Neural cell (in vitro differentiated cells): ENCODE data around the gene OGDH. TPM values are rescaled to one million over a fixed set of nuclear protein-coding genes. Genes with fewer than 3 reads are reported as not detected.

Source experiments
- H2AFZ ChIP-seq: fragments of 200-600, 300-800 bp; sonication (generic), shearing (Covaris generic); 2 replicates; pipeline ENCODE4 v1.6.0; 2014; ENCODE audit warnings: low read depth, mild to moderate bottlenecking, antibody characterized with exemption, low read length, moderate library complexity
- H3F3A ChIP-seq: fragments of 200-600 bp; shearing (Covaris generic); 2 replicates; pipeline ENCODE4 v1.6.1; 2016; ENCODE audit warnings: mild to moderate bottlenecking, moderate library complexity, mixed read lengths, antibody characterized with exemption, low read length; ENCODE audit not compliant: insufficient read depth, poor library complexity, severe bottlenecking
- H3K27ac ChIP-seq: fragments of 200-600, 300-800 bp; sonication (generic), shearing (Covaris generic); 2 replicates; pipeline ENCODE4 v1.5.1; 2014; ENCODE audit warnings: mild to moderate bottlenecking, low read length, moderate library complexity
- H3K27me3 ChIP-seq: fragments of 300-800, 200-600 bp; sonication (generic), shearing (Covaris generic); 2 replicates; pipeline ENCODE4 v1.6.0; 2014; ENCODE audit warnings: mild to moderate bottlenecking, low read depth, low read length, moderate library complexity; ENCODE audit not compliant: insufficient read depth
- H3K36me3 ChIP-seq: fragments of 300-800, 200-600 bp; sonication (generic), shearing (Covaris generic); 2 replicates; pipeline ENCODE4 v1.5.1; 2014; ENCODE audit warnings: mild to moderate bottlenecking, antibody characterized with exemption, low read length, moderate library complexity; ENCODE audit not compliant: insufficient read depth
- H3K4me2 ChIP-seq: fragments of 300-800, 200-600 bp; sonication (generic), shearing (Covaris generic); 2 replicates; pipeline ENCODE4 v1.6.0; 2014; ENCODE audit warnings: mild to moderate bottlenecking, low read length
- H3K4me3 ChIP-seq: fragments of 300-800, 200-600 bp; sonication (generic), shearing (Covaris generic); 2 replicates; pipeline ENCODE4 v1.5.1; 2014; ENCODE audit warnings: mild to moderate bottlenecking, low read length, moderate library complexity
- H3K79me2 ChIP-seq: fragments of 200-600 bp; shearing (Covaris generic); replicated peaks from 2 replicates; pipeline ENCODE4 v1.6.0; 2014; ENCODE audit warnings: mild to moderate bottlenecking, low read length, moderate library complexity; ENCODE audit not compliant: insufficient read depth
- H3K9ac ChIP-seq: fragments of 300-800, 200-600 bp; sonication (generic), shearing (Covaris generic); 2 replicates; pipeline ENCODE4 v1.6.1; 2016; ENCODE audit warnings: mild to moderate bottlenecking, low read length, mixed read lengths
- H3K9me2 ChIP-seq: fragments of 200-600 bp; shearing (Covaris generic); 2 replicates; pipeline ENCODE4 v1.6.1; 2016; ENCODE audit warnings: mild to moderate bottlenecking, low read length, mixed read lengths; ENCODE audit not compliant: insufficient read depth
- H3K9me3 ChIP-seq: fragments of 200-600, 300-800 bp; sonication (generic), shearing (Covaris generic); 2 replicates; pipeline ENCODE4 v1.6.1; 2016; ENCODE audit warnings: mild to moderate bottlenecking, mixed run types, low read length, moderate library complexity, mixed read lengths
- H4K20me1 ChIP-seq: fragments of 200-600 bp; shearing (Covaris generic); 2 replicates; pipeline ENCODE4 v1.6.1; 2016; ENCODE audit warnings: mild to moderate bottlenecking, mixed run types; ENCODE audit not compliant: insufficient read depth
- EP300 ChIP-seq: fragments of 450-650 bp; conservative IDR thresholded peaks from 2 replicates; pipeline ENCODE4 v1.6.1; 2014; ENCODE audit warnings: antibody characterized with exemption, mild to moderate bottlenecking, moderate library complexity; ENCODE audit not compliant: poor library complexity, severe bottlenecking
- EZH2 ChIP-seq: fragments of 200-600, 300-800 bp; shearing (Covaris generic), sonication (generic); IDR thresholded peaks from 2 replicates; pipeline ENCODE4 v1.6.1; 2014; ENCODE audit warnings: antibody characterized with exemption, low read length, borderline replicate concordance, mild to moderate bottlenecking; ENCODE audit not compliant: insufficient read depth, poor library complexity, severe bottlenecking
- MXI1 ChIP-seq: fragments of 450-650 bp; conservative IDR thresholded peaks from 2 replicates; pipeline ENCODE4 v1.6.1; 2014; ENCODE audit warnings: antibody characterized with exemption, mild to moderate bottlenecking; ENCODE audit not compliant: poor library complexity, severe bottlenecking
- POLR2AphosphoS5 ChIP-seq: IDR thresholded peaks from 2 replicates; pipeline ENCODE4 v1.6.1; 2012
- RAD21 ChIP-seq: fragments of 450-650 bp; conservative IDR thresholded peaks from 2 replicates; pipeline ENCODE4 v1.6.1; 2014; ENCODE audit warnings: antibody characterized with exemption, mild to moderate bottlenecking, moderate library complexity
- TAF1 ChIP-seq: IDR thresholded peaks from 2 replicates; pipeline ENCODE4 v1.6.1; 2012; ENCODE audit warnings: low read depth
- polyA plus RNA-seq: library from polyadenylated mRNA; depleted of rRNA; stranded (reverse); fragments of >200 nt; gene quantifications from 2 replicates; pipeline ENCODE4 v1.2.3, GENCODE V29; 2014
- TF ChIP-seq, protein P1 (sequence below): fragments of 450-650 bp; IDR thresholded peaks from 2 replicates; pipeline ENCODE4 v1.5.1; 2014; ENCODE audit warnings: antibody characterized with exemption, mild to moderate bottlenecking, moderate library complexity; ENCODE audit not compliant: poor library complexity, severe bottlenecking
- TF ChIP-seq, protein P2 (sequence below): IDR thresholded peaks from 2 replicates; pipeline ENCODE4 v1.6.1; 2012; ENCODE audit warnings: borderline replicate concordance

Gene OGDH
- polyA plus RNA-seq, 1 donor from 2014 or later, result 16.9 TPM

DNA sequence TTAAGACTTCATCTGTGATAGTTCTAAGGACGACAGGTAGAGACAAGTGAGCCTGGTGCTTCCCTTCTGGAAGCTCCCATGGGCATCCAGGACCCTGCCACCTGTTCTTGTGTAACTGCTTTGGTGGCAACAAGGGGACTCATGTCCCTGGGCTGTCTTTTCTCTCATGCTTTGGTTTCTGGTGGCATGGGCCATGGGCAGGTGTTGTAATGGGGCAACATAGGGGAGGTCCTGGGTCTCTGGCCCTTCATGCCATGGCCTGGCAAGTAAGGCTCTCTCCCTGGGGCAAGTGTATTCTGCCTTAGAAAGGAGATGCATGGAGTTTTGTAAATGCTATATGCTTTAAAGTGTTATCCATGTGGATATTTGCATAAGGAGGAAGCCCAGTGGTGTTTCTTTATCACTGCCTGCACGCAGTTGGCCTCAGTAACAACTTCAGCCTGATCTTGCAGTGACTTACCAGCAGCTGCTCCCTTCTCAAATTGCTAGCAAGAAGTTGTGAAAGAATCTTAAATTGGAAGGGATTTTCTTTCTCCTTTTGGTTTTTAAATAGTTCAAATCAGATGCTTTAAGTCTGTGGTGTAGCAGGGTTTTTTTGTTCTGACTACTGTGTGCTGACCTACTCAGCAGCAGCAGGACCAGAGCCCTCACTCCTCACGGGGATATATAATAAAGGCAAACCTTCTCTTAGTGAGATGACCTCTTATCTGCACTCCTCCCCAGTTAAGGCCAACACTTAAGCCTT lies 39.9 kb downstream of the OGDH start:
- Histone ChIP-seq H3K36me3 (no peaks in the 10 kb centered on the region), H3K9ac (no peak overlapping the region), H3K9me3 (no peaks in the 10 kb centered on the region), H3K27me3 (no peaks in the 10 kb centered on the region), H3F3A (no peaks in the 10 kb centered on the region), H3K9me2 (no peaks in the 10 kb centered on the region), H3K4me2 (no peak overlapping the region), H2AFZ (no peak overlapping the region), H3K79me2 (no peaks in the 10 kb centered on the region), H4K20me1 (no peaks in the 10 kb centered on the region), H3K27ac (no peak overlapping the region), H3K4me3 (no peak overlapping the region)
- TF ChIP-seq MXI1 (no peak), EZH2 (no peak)

DNA sequence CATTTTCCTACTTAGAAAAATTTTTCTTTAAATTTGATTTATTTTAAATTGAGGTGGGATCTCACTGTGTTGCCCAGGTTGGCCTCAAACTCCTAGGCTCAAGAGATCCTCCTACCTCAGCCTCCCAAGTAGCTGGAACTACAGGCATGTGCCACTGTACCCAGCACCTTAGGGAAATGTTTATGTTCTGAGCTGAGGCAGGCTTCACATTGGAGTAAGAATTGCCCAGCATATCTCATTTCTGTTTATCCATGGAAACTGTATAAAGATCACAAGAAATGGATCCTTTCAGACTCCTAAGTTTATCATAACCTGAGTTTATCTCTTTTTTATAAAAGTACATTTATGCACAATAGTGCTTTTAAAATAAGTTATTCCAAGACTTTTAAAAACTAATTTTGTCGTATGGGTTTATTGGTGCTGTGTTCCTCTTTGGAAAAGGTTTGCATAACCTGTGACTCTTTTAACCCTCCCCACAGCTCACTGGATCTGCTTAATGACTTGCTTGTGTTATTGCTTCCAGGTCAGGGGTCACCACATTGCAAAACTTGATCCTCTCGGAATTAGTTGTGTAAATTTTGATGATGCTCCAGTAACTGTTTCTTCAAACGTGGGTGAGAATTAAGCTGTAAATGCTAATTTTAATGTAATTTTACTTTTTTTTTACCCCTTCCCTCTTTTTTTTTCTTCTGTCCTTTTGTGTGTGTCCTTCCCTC lies 40.7 kb downstream of the OGDH start:
- TF ChIP-seq MXI1 (no peak), TAF1 (no peak), POLR2AphosphoS5 (no peak), EP300 (no peak), RAD21 (no peak)
- TF ChIP-seq, protein P1, sequence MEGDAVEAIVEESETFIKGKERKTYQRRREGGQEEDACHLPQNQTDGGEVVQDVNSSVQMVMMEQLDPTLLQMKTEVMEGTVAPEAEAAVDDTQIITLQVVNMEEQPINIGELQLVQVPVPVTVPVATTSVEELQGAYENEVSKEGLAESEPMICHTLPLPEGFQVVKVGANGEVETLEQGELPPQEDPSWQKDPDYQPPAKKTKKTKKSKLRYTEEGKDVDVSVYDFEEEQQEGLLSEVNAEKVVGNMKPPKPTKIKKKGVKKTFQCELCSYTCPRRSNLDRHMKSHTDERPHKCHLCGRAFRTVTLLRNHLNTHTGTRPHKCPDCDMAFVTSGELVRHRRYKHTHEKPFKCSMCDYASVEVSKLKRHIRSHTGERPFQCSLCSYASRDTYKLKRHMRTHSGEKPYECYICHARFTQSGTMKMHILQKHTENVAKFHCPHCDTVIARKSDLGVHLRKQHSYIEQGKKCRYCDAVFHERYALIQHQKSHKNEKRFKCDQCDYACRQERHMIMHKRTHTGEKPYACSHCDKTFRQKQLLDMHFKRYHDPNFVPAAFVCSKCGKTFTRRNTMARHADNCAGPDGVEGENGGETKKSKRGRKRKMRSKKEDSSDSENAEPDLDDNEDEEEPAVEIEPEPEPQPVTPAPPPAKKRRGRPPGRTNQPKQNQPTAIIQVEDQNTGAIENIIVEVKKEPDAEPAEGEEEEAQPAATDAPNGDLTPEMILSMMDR, result no peak
- TF ChIP-seq, protein P2, sequence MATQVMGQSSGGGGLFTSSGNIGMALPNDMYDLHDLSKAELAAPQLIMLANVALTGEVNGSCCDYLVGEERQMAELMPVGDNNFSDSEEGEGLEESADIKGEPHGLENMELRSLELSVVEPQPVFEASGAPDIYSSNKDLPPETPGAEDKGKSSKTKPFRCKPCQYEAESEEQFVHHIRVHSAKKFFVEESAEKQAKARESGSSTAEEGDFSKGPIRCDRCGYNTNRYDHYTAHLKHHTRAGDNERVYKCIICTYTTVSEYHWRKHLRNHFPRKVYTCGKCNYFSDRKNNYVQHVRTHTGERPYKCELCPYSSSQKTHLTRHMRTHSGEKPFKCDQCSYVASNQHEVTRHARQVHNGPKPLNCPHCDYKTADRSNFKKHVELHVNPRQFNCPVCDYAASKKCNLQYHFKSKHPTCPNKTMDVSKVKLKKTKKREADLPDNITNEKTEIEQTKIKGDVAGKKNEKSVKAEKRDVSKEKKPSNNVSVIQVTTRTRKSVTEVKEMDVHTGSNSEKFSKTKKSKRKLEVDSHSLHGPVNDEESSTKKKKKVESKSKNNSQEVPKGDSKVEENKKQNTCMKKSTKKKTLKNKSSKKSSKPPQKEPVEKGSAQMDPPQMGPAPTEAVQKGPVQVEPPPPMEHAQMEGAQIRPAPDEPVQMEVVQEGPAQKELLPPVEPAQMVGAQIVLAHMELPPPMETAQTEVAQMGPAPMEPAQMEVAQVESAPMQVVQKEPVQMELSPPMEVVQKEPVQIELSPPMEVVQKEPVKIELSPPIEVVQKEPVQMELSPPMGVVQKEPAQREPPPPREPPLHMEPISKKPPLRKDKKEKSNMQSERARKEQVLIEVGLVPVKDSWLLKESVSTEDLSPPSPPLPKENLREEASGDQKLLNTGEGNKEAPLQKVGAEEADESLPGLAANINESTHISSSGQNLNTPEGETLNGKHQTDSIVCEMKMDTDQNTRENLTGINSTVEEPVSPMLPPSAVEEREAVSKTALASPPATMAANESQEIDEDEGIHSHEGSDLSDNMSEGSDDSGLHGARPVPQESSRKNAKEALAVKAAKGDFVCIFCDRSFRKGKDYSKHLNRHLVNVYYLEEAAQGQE, result no peak
- H3K27me3 ChIP-seq, result no peaks in the 10 kb centered on the region
- no peaks in the 10 kb centered on the region for H3K79me2 ChIP-seq
- H3F3A ChIP-seq, result no peaks in the 10 kb centered on the region
- H3K4me2 ChIP-seq, result no peak overlapping the region
- no peak overlapping the region for H3K27ac ChIP-seq
- no peak overlapping the region for H2AFZ ChIP-seq
- no peak overlapping the region for H3K9ac ChIP-seq
- no peaks in the 10 kb centered on the region for H3K36me3 ChIP-seq
- no peaks in the 10 kb centered on the region for H3K9me2 ChIP-seq
- H3K9me3 ChIP-seq, result no peaks in the 10 kb centered on the region
- H3K4me3 ChIP-seq, result no peak overlapping the region
- no peaks in the 10 kb centered on the region for H4K20me1 ChIP-seq
